HL-60 (cell line): ENCODE measurements around the gene ESRRB.

ENCODE experiments used
- DNase-seq, 2 experiments: peaks; one replicate each; pipeline ENCODE4 v3.0.0-alpha.2; 2010 to 2020; ENCODE audit warnings: low read depth in 1 of 2, low spot score in 1 of 2
- H3K27ac ChIP-seq: fragments of 250-450 bp; sonication (Bioruptor Pico); replicated peaks from 2 replicates; pipeline ENCODE4 v1.5.1; 2020; ENCODE audit warnings: mild to moderate bottlenecking, moderate library complexity
- H3K27me3 ChIP-seq: fragments of 250-450 bp; sonication (Bioruptor Pico); 2 replicates; pipeline ENCODE4 v1.5.1; 2021; ENCODE audit warnings: mild to moderate bottlenecking, moderate library complexity; ENCODE audit not compliant: insufficient read depth, poor library complexity, severe bottlenecking
- H3K4me3 ChIP-seq: replicated peaks from 2 replicates; pipeline ENCODE4 v1.5.1; 2011; ENCODE audit warnings: mild to moderate bottlenecking, control low read depth, low read length; ENCODE audit not compliant: insufficient read depth
- GABPA ChIP-seq: IDR thresholded peaks from 2 replicates; pipeline ENCODE4 v1.6.1; 2012; ENCODE audit warnings: low read depth
- POLR2AphosphoS5 ChIP-seq: IDR thresholded peaks from 2 replicates; pipeline ENCODE4 v1.6.1; 2012; ENCODE audit warnings: low read depth
- SPI1 ChIP-seq: IDR thresholded peaks from 2 replicates; pipeline ENCODE4 v1.6.1; 2012; ENCODE audit warnings: low read depth, mild to moderate bottlenecking, borderline replicate concordance
- TF ChIP-seq, protein P1 (sequence below): IDR thresholded peaks from 2 replicates; pipeline ENCODE4 v1.6.1; 2012; ENCODE audit warnings: low read depth; ENCODE audit not compliant: insufficient replicate concordance
- TF ChIP-seq, protein P2 (sequence below): IDR thresholded peaks from one replicate; pipeline ENCODE4 v1.5.1; 2011; ENCODE audit warnings: low read length, control low read depth, inconsistent platforms; ENCODE audit not compliant: insufficient read depth

The ESRRB gene

DNA sequence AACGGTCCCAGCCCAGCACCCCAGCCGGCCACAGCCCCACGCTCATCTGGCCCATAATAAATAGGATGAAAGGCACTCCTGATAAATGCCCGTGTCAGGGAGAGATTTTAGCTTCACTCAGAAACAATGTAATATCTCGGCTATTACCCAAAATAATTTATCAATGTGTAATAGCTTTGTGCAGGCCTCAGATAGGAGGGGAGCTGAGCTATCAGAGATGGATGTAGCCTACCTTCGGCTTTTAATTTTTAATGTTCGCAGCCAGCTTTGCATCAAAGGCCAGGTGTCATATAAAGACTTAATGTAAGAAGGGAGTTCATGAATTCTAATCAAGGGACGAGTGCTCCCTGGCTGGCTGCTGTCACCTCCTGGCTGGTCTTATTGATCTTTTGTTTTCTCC, 171.9 kb downstream of the ESRRB start:
- DNase-seq = no peak
- no peak overlapping the region for H3K27ac ChIP-seq
- no peak for TF ChIP-seq SPI1
- TF ChIP-seq, protein P1, sequence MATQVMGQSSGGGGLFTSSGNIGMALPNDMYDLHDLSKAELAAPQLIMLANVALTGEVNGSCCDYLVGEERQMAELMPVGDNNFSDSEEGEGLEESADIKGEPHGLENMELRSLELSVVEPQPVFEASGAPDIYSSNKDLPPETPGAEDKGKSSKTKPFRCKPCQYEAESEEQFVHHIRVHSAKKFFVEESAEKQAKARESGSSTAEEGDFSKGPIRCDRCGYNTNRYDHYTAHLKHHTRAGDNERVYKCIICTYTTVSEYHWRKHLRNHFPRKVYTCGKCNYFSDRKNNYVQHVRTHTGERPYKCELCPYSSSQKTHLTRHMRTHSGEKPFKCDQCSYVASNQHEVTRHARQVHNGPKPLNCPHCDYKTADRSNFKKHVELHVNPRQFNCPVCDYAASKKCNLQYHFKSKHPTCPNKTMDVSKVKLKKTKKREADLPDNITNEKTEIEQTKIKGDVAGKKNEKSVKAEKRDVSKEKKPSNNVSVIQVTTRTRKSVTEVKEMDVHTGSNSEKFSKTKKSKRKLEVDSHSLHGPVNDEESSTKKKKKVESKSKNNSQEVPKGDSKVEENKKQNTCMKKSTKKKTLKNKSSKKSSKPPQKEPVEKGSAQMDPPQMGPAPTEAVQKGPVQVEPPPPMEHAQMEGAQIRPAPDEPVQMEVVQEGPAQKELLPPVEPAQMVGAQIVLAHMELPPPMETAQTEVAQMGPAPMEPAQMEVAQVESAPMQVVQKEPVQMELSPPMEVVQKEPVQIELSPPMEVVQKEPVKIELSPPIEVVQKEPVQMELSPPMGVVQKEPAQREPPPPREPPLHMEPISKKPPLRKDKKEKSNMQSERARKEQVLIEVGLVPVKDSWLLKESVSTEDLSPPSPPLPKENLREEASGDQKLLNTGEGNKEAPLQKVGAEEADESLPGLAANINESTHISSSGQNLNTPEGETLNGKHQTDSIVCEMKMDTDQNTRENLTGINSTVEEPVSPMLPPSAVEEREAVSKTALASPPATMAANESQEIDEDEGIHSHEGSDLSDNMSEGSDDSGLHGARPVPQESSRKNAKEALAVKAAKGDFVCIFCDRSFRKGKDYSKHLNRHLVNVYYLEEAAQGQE = no peak
- TF ChIP-seq, protein P2, sequence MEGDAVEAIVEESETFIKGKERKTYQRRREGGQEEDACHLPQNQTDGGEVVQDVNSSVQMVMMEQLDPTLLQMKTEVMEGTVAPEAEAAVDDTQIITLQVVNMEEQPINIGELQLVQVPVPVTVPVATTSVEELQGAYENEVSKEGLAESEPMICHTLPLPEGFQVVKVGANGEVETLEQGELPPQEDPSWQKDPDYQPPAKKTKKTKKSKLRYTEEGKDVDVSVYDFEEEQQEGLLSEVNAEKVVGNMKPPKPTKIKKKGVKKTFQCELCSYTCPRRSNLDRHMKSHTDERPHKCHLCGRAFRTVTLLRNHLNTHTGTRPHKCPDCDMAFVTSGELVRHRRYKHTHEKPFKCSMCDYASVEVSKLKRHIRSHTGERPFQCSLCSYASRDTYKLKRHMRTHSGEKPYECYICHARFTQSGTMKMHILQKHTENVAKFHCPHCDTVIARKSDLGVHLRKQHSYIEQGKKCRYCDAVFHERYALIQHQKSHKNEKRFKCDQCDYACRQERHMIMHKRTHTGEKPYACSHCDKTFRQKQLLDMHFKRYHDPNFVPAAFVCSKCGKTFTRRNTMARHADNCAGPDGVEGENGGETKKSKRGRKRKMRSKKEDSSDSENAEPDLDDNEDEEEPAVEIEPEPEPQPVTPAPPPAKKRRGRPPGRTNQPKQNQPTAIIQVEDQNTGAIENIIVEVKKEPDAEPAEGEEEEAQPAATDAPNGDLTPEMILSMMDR = no peak
- TF ChIP-seq GABPA = no peak
- no peak for TF ChIP-seq POLR2AphosphoS5
- H3K4me3 ChIP-seq = no peak overlapping the region
- H3K27me3 ChIP-seq = no peaks in the 10 kb centered on the region

DNA sequence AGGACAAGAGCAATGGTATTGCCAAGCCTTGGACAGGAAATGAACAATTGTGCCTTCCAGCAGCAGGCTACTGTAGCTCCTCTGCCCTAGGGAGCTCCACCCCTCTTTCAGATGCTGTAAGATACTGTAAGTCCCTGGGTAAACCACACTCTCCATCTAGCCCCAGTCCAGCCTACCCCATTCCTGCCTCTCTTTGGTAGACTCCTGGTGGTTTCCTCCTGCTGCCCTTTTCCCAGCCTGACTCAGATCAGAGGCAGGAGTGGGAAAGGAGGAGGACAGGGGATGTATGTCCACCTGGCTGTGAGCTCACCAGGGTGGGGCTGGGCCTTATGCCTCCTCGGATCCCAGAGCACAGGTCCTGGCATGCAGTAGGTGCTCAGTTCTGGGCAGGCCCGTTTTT, 174.6 kb downstream of the ESRRB start:
- no peaks in the 10 kb centered on the region for H3K27me3 ChIP-seq
- TF ChIP-seq, protein P2 = no peak
- TF ChIP-seq GABPA (no peak), POLR2AphosphoS5 (no peak)
- TF ChIP-seq, protein P1 = no peak
- DNase-seq = no peak
- H3K27ac ChIP-seq = no peak overlapping the region
- no peak overlapping the region for H3K4me3 ChIP-seq

DNA sequence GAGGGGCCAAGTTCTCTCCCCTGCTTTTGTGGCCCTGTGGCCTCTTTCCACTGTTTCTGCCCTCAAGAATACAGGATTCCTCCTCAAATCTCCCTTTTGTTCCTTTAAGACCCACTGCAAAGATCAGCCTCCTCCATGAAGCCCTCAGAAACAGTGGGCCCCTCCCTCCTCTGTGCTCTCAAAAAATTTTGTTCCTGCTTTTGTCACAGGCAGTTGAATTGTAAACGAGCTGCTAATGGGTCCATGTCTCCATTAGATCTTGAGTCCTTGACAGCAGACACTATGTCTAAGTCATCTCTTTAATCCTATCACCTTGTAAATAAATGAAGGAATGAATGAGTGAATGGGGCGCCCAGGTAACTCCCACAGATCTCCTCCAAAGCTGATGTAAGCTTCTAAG, 175.2 kb downstream of the ESRRB start:
- Histone ChIP-seq H3K4me3 (no peak overlapping the region), H3K27me3 (no peaks in the 10 kb centered on the region), H3K27ac (no peak overlapping the region)
- no peak for TF ChIP-seq POLR2AphosphoS5
- TF ChIP-seq, protein P1 = no peak
- TF ChIP-seq, protein P2 = no peak
- TF ChIP-seq SPI1 = no peak
- no peak for TF ChIP-seq GABPA
- DNase-seq = no peak
